Activated CD4-positive, alpha-beta T cell treated with anti-CD3 and anti-CD28 coated beads for 36 hours (primary cell): ENCODE measurements around the gene APOBEC3H. TPM values are rescaled to one million over a fixed set of nuclear protein-coding genes. Genes with fewer than 3 reads are reported as not detected.

ENCODE experiments used
- ATAC-seq: fragments of 200-7000 bp; cut with Tn5 transposase; one replicate; pipeline ENCODE4 v1.10.0; 2021; ENCODE audit warnings: mild to moderate bottlenecking, moderate library complexity
- CTCF ChIA-PET: fragments of 350-600 bp; sonication (Branson Sonifier 250); formaldehyde crosslinking; loops from one replicate; lab custom pipeline; 2021; ENCODE audit warnings: antibody characterized with exemption; lab: Charles Lee
- POLR2A ChIA-PET: fragments of 350-600 bp; sonication (Branson Sonifier 250); formaldehyde crosslinking; loops from one replicate; lab custom pipeline; 2021; ENCODE audit warnings: antibody characterized with exemption, inconsistent platforms; lab: Charles Lee
- DNase-seq: peaks from one replicate; pipeline ENCODE4 v3.0.0-alpha.2; 2020
- H3K27ac Mint-ChIP-seq: one replicate; pipeline ENCODE4 v1.8.0; 2021; ENCODE audit warnings: mixed read lengths
- H3K27me3 Mint-ChIP-seq: one replicate; pipeline ENCODE4 v1.8.0; 2021; ENCODE audit warnings: mixed read lengths
- H3K36me3 Mint-ChIP-seq: one replicate; pipeline ENCODE4 v1.8.0; 2021; ENCODE audit warnings: low read depth, mixed read lengths
- H3K4me1 Mint-ChIP-seq: one replicate; pipeline ENCODE4 v1.8.0; 2021; ENCODE audit warnings: mixed read lengths
- H3K4me3 Mint-ChIP-seq: one replicate; pipeline ENCODE4 v1.8.0; 2021; ENCODE audit warnings: mild to moderate bottlenecking, moderate library complexity, mixed read lengths
- H3K9me3 Mint-ChIP-seq: one replicate; pipeline ENCODE4 v1.8.0; 2021; ENCODE audit warnings: low read depth, mixed read lengths
- intact Hi-C, 2 experiments: fragments of 100-400 bp; cut with DNase I in 1 of 2; cut with micrococcal nuclease in 1 of 2; formaldehyde crosslinking; loops; one replicate each; pipeline versions ENCODE4 v1.14.2 to v1.15.1; 2022 to 2024; cut with DNase I, micrococcal nuclease
- total RNA-seq, 2 experiments: library from RNA; stranded (reverse); gene quantifications; one replicate each; pipeline ENCODE4 v1.2.3, GENCODE V29; 2021

Gene APOBEC3H
- total RNA-seq, 2 experiments from 2014 or later = 5.2 to 7.3 TPM

- H3K4me1 Mint-ChIP-seq = peaks cover 19% of the 10 kb centered on the region
- ATAC-seq (no peak), DNase-seq (no peak)
- H3K36me3 Mint-ChIP-seq = no peaks in the 10 kb centered on the region
- H3K4me3 Mint-ChIP-seq = no peak overlapping the region
- H3K27me3 Mint-ChIP-seq = no peaks in the 10 kb centered on the region
- intact Hi-C loops = no loop called here
- CTCF ChIA-PET = interaction anchor here (1.0 to 1.5 kb wide), 2 partner anchors 10 to 273 kb away, joined by 4 read pairs; no protein-coding TSS in a partner anchor
- POLR2A ChIA-PET = no interaction called here
- no peaks in the 10 kb centered on the region for H3K9me3 Mint-ChIP-seq
- no peak overlapping the region for H3K27ac Mint-ChIP-seq
Measured at GRCh38 chr22:39142088-39142680, 45.1 kb downstream of the APOBEC3H start.

- DNase-seq (peak; percentile 71), ATAC-seq (peak; percentile 63)
- intact Hi-C loops = loop anchor here in 1 of 2 experiments (1.0 kb wide), 1 partner anchor 8 kb away; the partner anchor contains the start of gene CBX7
- peaks cover 28% of the 10 kb centered on the region for H3K4me1 Mint-ChIP-seq
- no peaks in the 10 kb centered on the region for H3K9me3 Mint-ChIP-seq
- H3K36me3 Mint-ChIP-seq = no peaks in the 10 kb centered on the region
- peak overlapping the region; percentile 81 for H3K4me3 Mint-ChIP-seq
- H3K27ac Mint-ChIP-seq = peak overlapping the region; percentile 49
- no peaks in the 10 kb centered on the region for H3K27me3 Mint-ChIP-seq
- ChIA-PET CTCF (interaction anchor here (0.6 kb wide), 1 partner anchor 225 kb away, joined by 4 read pairs; no protein-coding TSS in a partner anchor), POLR2A (no interaction called here)
Measured at GRCh38 chr22:39144101-39144767, 47.2 kb downstream of the APOBEC3H start.

DNA sequence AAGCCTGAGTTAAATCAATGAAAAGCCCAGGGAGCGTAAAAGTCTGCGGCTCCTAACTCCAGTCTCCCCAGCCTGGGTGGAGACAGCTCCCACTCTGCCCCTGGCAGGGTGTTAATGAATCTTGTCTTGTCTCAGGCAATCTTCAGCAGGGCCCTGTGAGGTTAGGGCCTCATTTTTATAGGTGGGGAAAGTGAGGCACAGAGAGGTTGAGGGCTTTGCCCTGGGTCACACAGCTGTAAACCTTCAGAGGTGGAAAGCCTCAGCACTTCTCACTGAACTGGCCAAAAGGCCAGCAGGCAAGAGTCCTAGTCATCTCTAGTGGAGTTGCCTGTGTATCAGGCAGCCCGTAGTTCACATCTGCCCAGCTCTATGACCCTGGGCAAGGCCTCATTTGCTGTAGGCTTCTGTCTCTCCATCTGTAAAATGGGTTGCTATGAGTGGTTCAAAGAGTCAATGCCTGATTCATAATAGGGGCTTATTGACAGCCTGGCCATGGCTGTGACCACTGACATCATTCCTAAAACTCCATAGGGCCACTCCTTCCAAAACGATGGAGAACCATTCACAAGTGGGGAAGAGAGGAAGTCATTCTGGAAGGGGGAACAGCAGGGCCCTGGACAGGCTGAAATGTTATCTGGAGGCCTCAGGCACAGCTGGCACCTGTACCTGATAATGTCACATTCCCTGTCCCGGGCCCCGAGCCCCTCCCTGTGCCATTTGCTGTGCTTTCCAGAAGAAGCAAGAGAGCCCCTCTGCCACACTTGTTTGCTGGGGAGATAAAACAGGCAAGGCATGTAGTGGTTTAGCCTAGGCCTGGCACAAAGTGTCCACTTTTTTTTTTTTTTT is 49.4 kb downstream of the APOBEC3H start:
- ATAC-seq (no peak), DNase-seq (no peak)
- CTCF ChIA-PET = interaction anchor here (0.7 to 1.3 kb wide), 2 partner anchors 171 to 272 kb away, joined by 3 read pairs; no protein-coding TSS in a partner anchor
- POLR2A ChIA-PET = interaction anchor here (1.0 kb wide), 1 partner anchor 173 kb away, joined by 3 read pairs; the partner anchor contains the start of gene RPL3
- intact Hi-C loops = no loop called here
- Mint-ChIP-seq H3K36me3 (no peaks in the 10 kb centered on the region), H3K4me1 (peaks cover 50% of the 10 kb centered on the region), H3K9me3 (no peaks in the 10 kb centered on the region), H3K27me3 (no peaks in the 10 kb centered on the region), H3K27ac (peak overlapping the region; percentile 67), H3K4me3 (peak overlapping the region; percentile 65)

DNA sequence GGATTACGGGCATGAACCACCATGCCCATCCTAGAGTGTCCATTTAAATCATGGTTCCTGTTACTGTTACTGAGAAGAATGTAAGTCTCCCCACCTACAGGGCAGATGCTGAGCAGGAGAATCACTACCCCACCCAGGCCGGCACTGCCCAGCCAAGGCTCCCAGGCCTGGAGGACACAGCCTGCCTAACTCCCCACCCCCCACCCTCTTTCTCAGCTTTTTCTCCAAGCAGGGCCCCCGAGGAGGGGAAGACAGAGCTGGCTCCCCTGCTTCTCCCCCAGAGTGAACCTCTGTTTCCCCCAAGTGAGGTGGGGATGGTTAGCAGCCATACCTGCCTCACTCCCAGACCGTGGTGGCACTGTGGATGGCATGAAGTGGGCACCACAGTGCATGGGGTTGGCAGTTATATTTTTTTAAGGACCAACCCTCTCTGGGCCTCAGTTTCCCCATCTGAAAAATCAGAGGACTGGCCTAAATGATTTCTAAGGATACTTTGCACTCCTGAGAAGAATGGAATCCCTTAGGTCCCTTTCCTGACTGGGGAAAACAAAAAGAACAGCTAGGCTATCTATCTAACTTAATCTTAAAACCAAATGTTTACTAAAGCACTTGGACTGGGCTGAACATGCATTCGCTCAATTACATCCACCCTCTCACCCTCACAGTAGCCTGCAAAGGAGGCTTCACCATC is 50.4 kb downstream of the APOBEC3H start:
- no peak for DNase-seq

GRCh38 chr22:39148026-39148726 is 51.1 kb downstream of the APOBEC3H start:
- ChIA-PET POLR2A (interaction anchor here (0.9 to 1.6 kb wide), 2 partner anchors 169 to 282 kb away, joined by 5 to 6 read pairs; no protein-coding TSS in a partner anchor), CTCF (interaction anchor here (0.5 to 1.3 kb wide), 7 partner anchors 144 to 292 kb away, joined by 3 to 5 read pairs (median 3); no protein-coding TSS in a partner anchor)
- ATAC-seq = no peak
- Mint-ChIP-seq H3K36me3 (no peaks in the 10 kb centered on the region), H3K4me1 (peaks cover 51% of the 10 kb centered on the region), H3K4me3 (no peak overlapping the region), H3K9me3 (no peaks in the 10 kb centered on the region), H3K27ac (peak overlapping the region; percentile 72), H3K27me3 (no peaks in the 10 kb centered on the region)
- no peak for DNase-seq
- intact Hi-C loops = no loop called here

More for the DNA sequence above, 50.4 kb downstream of the APOBEC3H start:
- H3K27me3 Mint-ChIP-seq = no peaks in the 10 kb centered on the region
- H3K36me3 Mint-ChIP-seq = no peaks in the 10 kb centered on the region
- no peaks in the 10 kb centered on the region for H3K9me3 Mint-ChIP-seq
- intact Hi-C loops = no loop called here
- POLR2A ChIA-PET = interaction anchor here (1.0 kb wide), 1 partner anchor 172 kb away, joined by 3 read pairs; the partner anchor contains the start of gene RPL3
- CTCF ChIA-PET = interaction anchor here (0.5 to 1.3 kb wide), 2 partner anchors 273 to 291 kb away, joined by 3 read pairs; no protein-coding TSS in a partner anchor
- H3K4me3 Mint-ChIP-seq = no peak overlapping the region
- H3K4me1 Mint-ChIP-seq = peaks cover 51% of the 10 kb centered on the region
- ATAC-seq = no peak
- H3K27ac Mint-ChIP-seq = peak overlapping the region; percentile 63

GRCh38 chr22:39148727-39149535 is 51.9 kb downstream of the APOBEC3H start:
- H3K4me3 Mint-ChIP-seq = no peak overlapping the region
- intact Hi-C loops = no loop called here
- ChIA-PET POLR2A (interaction anchor here (0.9 to 1.6 kb wide), 2 partner anchors 168 to 283 kb away, joined by 5 to 6 read pairs; no protein-coding TSS in a partner anchor), CTCF (interaction anchor here (0.6 to 1.3 kb wide), 5 partner anchors 145 to 275 kb away, joined by 3 to 5 read pairs (median 4); no protein-coding TSS in a partner anchor)
- ATAC-seq = peak; percentile 34
- peaks cover 6% of the 10 kb centered on the region for H3K27me3 Mint-ChIP-seq
- peaks cover 56% of the 10 kb centered on the region for H3K4me1 Mint-ChIP-seq
- DNase-seq = peak; percentile 80
- no peaks in the 10 kb centered on the region for H3K9me3 Mint-ChIP-seq
- peak overlapping the region; percentile 72 for H3K27ac Mint-ChIP-seq
- no peaks in the 10 kb centered on the region for H3K36me3 Mint-ChIP-seq

DNA sequence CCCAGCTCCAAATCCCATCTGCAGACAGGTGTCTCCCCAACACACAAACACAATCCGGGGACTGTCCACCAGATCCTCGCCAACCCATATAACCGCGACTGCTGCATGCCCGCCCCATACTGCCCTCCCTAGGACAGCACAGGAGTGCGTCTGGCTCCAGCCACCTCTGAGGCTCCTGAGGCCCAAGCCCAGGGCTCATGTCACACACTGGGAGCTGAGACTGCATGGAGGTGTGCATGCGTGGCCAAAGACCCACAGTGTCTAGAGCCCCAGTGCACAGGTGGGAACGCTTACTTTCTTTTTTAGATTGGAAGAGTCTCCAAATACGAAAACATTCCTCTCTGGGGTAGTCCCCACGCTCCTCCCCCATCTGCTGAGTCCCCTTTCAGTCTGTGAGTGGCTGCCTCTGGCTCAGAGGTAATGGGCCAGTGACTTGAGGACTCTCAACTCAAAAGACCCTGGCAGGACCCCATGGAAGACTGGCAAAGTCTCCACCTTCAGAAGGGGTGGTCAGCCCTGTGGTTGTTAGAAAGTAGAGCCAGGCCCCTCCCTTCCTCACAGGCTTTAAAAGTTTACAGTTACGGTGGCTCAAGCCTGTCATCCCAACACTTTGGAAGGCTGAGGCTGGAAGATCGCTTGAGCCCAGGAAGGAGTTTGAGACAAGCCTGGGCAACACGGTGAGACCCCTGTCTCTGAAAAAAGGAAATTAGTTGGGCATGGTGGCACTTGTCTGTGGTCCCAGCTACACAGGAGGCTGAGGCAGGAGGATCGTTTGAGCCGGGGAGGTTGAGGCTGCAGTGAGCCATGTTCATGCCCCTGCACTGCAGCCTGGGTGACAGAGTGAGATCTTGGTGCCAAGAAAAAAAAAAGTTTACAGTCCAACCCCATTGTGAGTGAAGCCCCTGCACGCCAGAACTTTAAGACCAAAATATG is 53.1 kb downstream of the APOBEC3H start:
- Mint-ChIP-seq H3K4me1 (peaks cover 50% of the 10 kb centered on the region), H3K9me3 (no peaks in the 10 kb centered on the region), H3K27ac (peak overlapping the region; percentile 72), H3K36me3 (no peaks in the 10 kb centered on the region), H3K4me3 (peak overlapping the region; percentile 76), H3K27me3 (peaks cover 13% of the 10 kb centered on the region)
- ATAC-seq (no peak), DNase-seq (no peak)
- POLR2A ChIA-PET = interaction anchor here (0.8 kb wide), 2 partner anchors 165 to 279 kb away, joined by 3 read pairs; partner anchors contain the start of gene CBX6
- CTCF ChIA-PET = interaction anchor here (1.3 kb wide), 3 partner anchors 20 to 280 kb away, joined by 4 read pairs; no protein-coding TSS in a partner anchor
- intact Hi-C loops = loop anchor here (5.0 to 10.0 kb wide), 5 partner anchors 167 to 1543 kb away; partner anchors contain the start of genes ATF4 (in 1 of the 2), GGA1 (in 1 of the 2), MAFF (in 1 of the 2) and RPL3 (in 1 of the 2)

GRCh38 chr22:39150848-39151215 is 53.8 kb downstream of the APOBEC3H start:
- no peak for DNase-seq
- Mint-ChIP-seq H3K9me3 (no peaks in the 10 kb centered on the region), H3K4me1 (peaks cover 50% of the 10 kb centered on the region), H3K36me3 (no peaks in the 10 kb centered on the region), H3K4me3 (peak overlapping the region; percentile 76), H3K27me3 (peaks cover 13% of the 10 kb centered on the region), H3K27ac (peak overlapping the region; percentile 70)
- ChIA-PET POLR2A (interaction anchor here (0.8 kb wide), 2 partner anchors 164 to 279 kb away, joined by 3 read pairs; partner anchors contain the start of gene CBX6), CTCF (interaction anchor here (1.3 kb wide), 2 partner anchors 19 to 281 kb away, joined by 4 read pairs; no protein-coding TSS in a partner anchor)
- intact Hi-C loops = loop anchor here (5.0 to 10.0 kb wide), 5 partner anchors 166 to 1544 kb away; partner anchors contain the start of genes ATF4 (in 1 of the 2), GGA1 (in 1 of the 2), MAFF (in 1 of the 2) and RPL3 (in 1 of the 2)
- no peak for ATAC-seq
